Transverse colon (tissue), 4 donors: Measurements from ENCODE around the gene PLD5. TPM values are rescaled to one million over a fixed set of nuclear protein-coding genes. Genes with fewer than 3 reads are reported as not detected.
"Not testable (repeated sequence)": the region's sequence is repeated elsewhere in the genome, so short reads cannot be mapped to it uniquely, and the experiment has no call there.

Experiments used
- DNase-seq: peaks from one replicate; pipeline ENCODE4 v3.0.0-alpha.2; 2019
- H3K27ac ChIP-seq, 4 donors: fragments of 200-600 bp; sonication (generic); 2 replicates each; pipeline ENCODE4 v1.5.1; 2016 to 2018; ENCODE audit warnings: inconsistent platforms in 4 of 4
- H3K27me3 ChIP-seq: fragments of 200-600 bp; sonication (generic); 2 replicates; pipeline ENCODE4 v1.5.1; 2017; ENCODE audit warnings: inconsistent platforms
- H3K36me3 ChIP-seq, 4 donors: fragments of 200-600 bp; sonication (generic); 2 replicates each; pipeline ENCODE4 v1.5.1; 2017 to 2019; ENCODE audit warnings: inconsistent platforms in 4 of 4
- H3K4me1 ChIP-seq, 4 donors: fragments of 200-600 bp; sonication (generic); 2 replicates each; pipeline ENCODE4 v1.5.1; 2017 to 2020; ENCODE audit warnings: inconsistent platforms in 4 of 4
- H3K4me3 ChIP-seq, 4 donors: fragments of 200-600 bp; sonication (generic); 1 replicate in 1 of 4; 2 replicates in 3 of 4; pipeline versions ENCODE4 v1.5.1 to v1.6.1; 2017 to 2019; ENCODE audit warnings: inconsistent platforms in 4 of 4
- H3K9me3 ChIP-seq, 2 donors: fragments of 200-600 bp; sonication (generic); 2 replicates each; pipeline ENCODE4 v1.5.1; 2017 to 2019; ENCODE audit warnings: inconsistent platforms in 2 of 2
- CTCF ChIP-seq, 5 experiments: fragments of 200-600 bp in 3 of 5; fragments of 450-650 bp in 2 of 5; sonication (generic) in 3 of 5; IDR thresholded peaks; 1 replicate in 2 of 5; 2 replicates in 3 of 5; pipeline ENCODE4 v1.5.1; 2016 to 2017; ENCODE audit warnings: antibody characterized with exemption in 5 of 5, inconsistent platforms in 3 of 5, mild to moderate bottlenecking in 2 of 5, moderate library complexity in 1 of 5
- EP300 ChIP-seq: sonication (generic); formaldehyde crosslinking; IDR thresholded peaks from one replicate; pipeline ENCODE4 v1.6.1; 2017; ENCODE audit warnings: antibody characterized with exemption, low read depth
- POLR2A ChIP-seq: fragments of 450-650 bp; IDR thresholded peaks from one replicate; pipeline ENCODE4 v1.6.1; 2016; ENCODE audit warnings: antibody characterized with exemption, mild to moderate bottlenecking, moderate library complexity
- POLR2AphosphoS5 ChIP-seq, 3 donors: sonication (generic); formaldehyde crosslinking; IDR thresholded peaks; one replicate each; pipeline ENCODE4 v1.6.1; 2016; ENCODE audit warnings: antibody characterized with exemption in 3 of 3
- WGBS, 2 donors: methylation state at CpG; one replicate each; pipeline ENCODE4 v1.1.5; 2018; ENCODE audit warnings: low coverage in 1 of 2; 5-methylcytosine and 5-hydroxymethylcytosine counted together
- in situ Hi-C, 4 donors: fragments of 200-750 bp; cut with MboI; loops; one replicate each; pipeline versions ENCODE4 v1.15.0 to v1.15.1; 2017; ENCODE audit warnings: low sequenced_read_pairs in 3 of 4, low pct_ligation_motif_present in 1 of 4, low pct_unique_long_range_greater_than_20kb in 1 of 4
- intact Hi-C: fragments of 100-400 bp; cut with DNase I; formaldehyde crosslinking; loops from one replicate; pipeline ENCODE4 v1.15.1; 2023; ENCODE audit warnings: low total_unique reads
- total RNA-seq, 4 donors: library from RNA; depleted of rRNA; stranded (reverse); fragments of >200 nt; gene quantifications; one replicate each; pipeline ENCODE4 v1.1.0, GENCODE V29; 2016

Gene PLD5
- total RNA-seq, 4 donors from 2014 or later, result 0.16 TPM; not detected in 3

- Histone ChIP-seq H3K36me3 (no peaks in the 10 kb centered on the region), H3K4me1 (no peaks in the 10 kb centered on the region), H3K27ac (no peak overlapping the region), H3K27me3 (no peaks in the 10 kb centered on the region), H3K9me3 (no peaks in the 10 kb centered on the region), H3K4me3 (no peak overlapping the region)
- TF ChIP-seq CTCF (IDR thresholded peaks at IDR 0.05) (no peak), POLR2A (no peak), POLR2AphosphoS5 (IDR thresholded peaks at IDR 0.05) (no peak), EP300 (no peak)
- WGBS, 2 donors, result 80 to 86% methylated on average over 3 of the region's 3 CpGs
- DNase-seq, result no peak
- intact Hi-C loops, result no loop called here
- in situ Hi-C loops, result no loop called here
These were observed 300.0 kb downstream of the PLD5 start for GRCh38 chr1:242224461-242224860.

GRCh38 chr1:242219905-242220304, 304.6 kb downstream of the PLD5 start:
- in situ Hi-C loops, result no loop called here
- Histone ChIP-seq H3K27ac (no peak overlapping the region), H3K4me1 (no peaks in the 10 kb centered on the region), H3K4me3 (no peak overlapping the region), H3K9me3 (peaks cover 0 to 5% of the 10 kb centered on the region in 2 donors), H3K27me3 (no peaks in the 10 kb centered on the region), H3K36me3 (no peaks in the 10 kb centered on the region)
- no peak for TF ChIP-seq POLR2AphosphoS5 (IDR thresholded peaks at IDR 0.05)
- TF ChIP-seq POLR2A, result no peak
- no peak for TF ChIP-seq EP300
- no peak for TF ChIP-seq CTCF (IDR thresholded peaks at IDR 0.05)
- intact Hi-C loops, result no loop called here
- DNase-seq, result no peak
- 47 to 86% methylated on average over 3 to 12 of the region's 12 CpGs for WGBS, 2 donors

- Histone ChIP-seq H3K27me3 (no peaks in the 10 kb centered on the region), H3K4me3 (no peak overlapping the region), H3K4me1 (no peaks in the 10 kb centered on the region), H3K27ac (no peak overlapping the region), H3K9me3 (peaks cover 0 to 5% of the 10 kb centered on the region in 2 donors), H3K36me3 (no peaks in the 10 kb centered on the region)
- in situ Hi-C loops (no loop called here), intact Hi-C loops (no loop called here)
- TF ChIP-seq CTCF (IDR thresholded peaks at IDR 0.05) (no peak), POLR2A (no peak), POLR2AphosphoS5 (IDR thresholded peaks at IDR 0.05) (no peak), EP300 (no peak)
- DNase-seq, result no peak
- WGBS, 2 donors, result 80 to 82% methylated on average over 2 of the region's 2 CpGs
These were observed 305.1 kb downstream of the PLD5 start for GRCh38 chr1:242219298-242219901.

- intact Hi-C loops, result no loop called here
- TF ChIP-seq CTCF (IDR thresholded peaks at IDR 0.05) (no peak), POLR2AphosphoS5 (IDR thresholded peaks at IDR 0.05) (no peak), POLR2A (no peak), EP300 (no peak)
- peaks cover 0 to 5% of the 10 kb centered on the region in 2 donors for H3K9me3 ChIP-seq
- H3K36me3 ChIP-seq, result no peaks in the 10 kb centered on the region
- 39 to 64% methylated on average over 3 to 4 of the region's 4 CpGs for WGBS, 2 donors
- in situ Hi-C loops, result no loop called here
- no peak for DNase-seq
- no peaks in the 10 kb centered on the region for H3K4me1 ChIP-seq
- H3K27me3 ChIP-seq, result no peaks in the 10 kb centered on the region
- H3K27ac ChIP-seq, result no peak overlapping the region
- no peak overlapping the region for H3K4me3 ChIP-seq
These were observed 308.1 kb downstream of the PLD5 start for GRCh38 chr1:242216368-242216767.

- H3K4me1 ChIP-seq, H3K4me3 ChIP-seq, H3K27ac ChIP-seq, intact Hi-C loops, H3K36me3 ChIP-seq, in situ Hi-C loops, H3K27me3 ChIP-seq, DNase-seq, H3K9me3 ChIP-seq: not testable (repeated sequence)
- 60 to 70% methylated on average over 3 of the region's 3 CpGs for WGBS, 2 donors
These were observed 310.0 kb downstream of the PLD5 start for GRCh38 chr1:242214455-242214854.

- intact Hi-C loops, DNase-seq, H3K4me3 ChIP-seq, H3K9me3 ChIP-seq, H3K4me1 ChIP-seq, H3K27ac ChIP-seq, H3K36me3 ChIP-seq, H3K27me3 ChIP-seq, in situ Hi-C loops: not testable (repeated sequence)
- 59 to 64% methylated on average over 4 of the region's 4 CpGs for WGBS, 2 donors
These were observed 311.5 kb downstream of the PLD5 start for GRCh38 chr1:242212961-242213360.
